Panc1 (cell line): ENCODE data around the gene CA9. TPM values are rescaled to one million over a fixed set of nuclear protein-coding genes. Genes with fewer than 3 reads are reported as not detected.

Experiments used
- ATAC-seq: fragments of 200-7000 bp; cut with Tn5 transposase; 2 replicates; pipeline ENCODE4 v1.9.1; 2020; ENCODE audit warnings: mild to moderate bottlenecking, moderate library complexity
- BruUV-seq: library from RNA; stranded (reverse); fragments of 400-500 nt; replicated peaks from 2 replicates; lab custom pipeline; 2021; lab: Mats Ljungman, UMichigan
- CTCF ChIA-PET: fragments of 300-600 bp; sonication (Branson Sonifier 250); formaldehyde crosslinking; loops from one replicate; lab custom pipeline; 2022; ENCODE audit warnings: antibody characterized with exemption; lab: Charles Lee
- POLR2A ChIA-PET: fragments of 300-600 bp; sonication (Branson Sonifier 250); formaldehyde crosslinking; loops from one replicate; lab custom pipeline; 2022; ENCODE audit warnings: antibody characterized with exemption; lab: Charles Lee
- DNase-seq: peaks from one replicate; pipeline ENCODE4 v3.0.0-alpha.2; 2010; ENCODE audit warnings: low read depth, low spot score
- H3K27ac ChIP-seq: 2 replicates; pipeline ENCODE4 v1.5.1; 2011; ENCODE audit warnings: mild to moderate bottlenecking, low read length, inconsistent platforms
- H3K27me3 ChIP-seq: fragments of 200-500 bp; sonication (Bioruptor generic); 2 replicates; pipeline ENCODE4 v1.6.0; 2014; ENCODE audit warnings: low read length, inconsistent platforms; ENCODE audit not compliant: control insufficient read depth, insufficient read depth
- H3K36me3 ChIP-seq: fragments of 200-500 bp; sonication (Bioruptor generic); 2 replicates; pipeline ENCODE4 v1.5.1; 2014; ENCODE audit warnings: inconsistent platforms, mild to moderate bottlenecking, low read length, moderate library complexity; ENCODE audit not compliant: control insufficient read depth, insufficient read depth
- H3K4me1 ChIP-seq: 2 replicates; pipeline ENCODE4 v1.5.1; 2011; ENCODE audit warnings: inconsistent platforms, mild to moderate bottlenecking, low read length, moderate library complexity; ENCODE audit not compliant: control insufficient read depth, insufficient read depth
- H3K4me3 ChIP-seq, 2 experiments: 2 replicates each; pipeline ENCODE4 v1.5.1; 2011 to 2012; ENCODE audit warnings: low read depth in 2 of 2, low read length in 2 of 2, mild to moderate bottlenecking in 2 of 2, inconsistent platforms in 1 of 2, moderate library complexity in 1 of 2
- H3K9me3 ChIP-seq: fragments of 200-500 bp; sonication (Bioruptor generic); 2 replicates; pipeline ENCODE4 v1.5.1; 2014; ENCODE audit warnings: low read depth, mild to moderate bottlenecking, inconsistent platforms, low read length, moderate library complexity; ENCODE audit not compliant: control insufficient read depth, insufficient read depth
- CTCF ChIP-seq: fragments of 450-650 bp; IDR thresholded peaks from 2 replicates; pipeline ENCODE4 v1.5.1; 2017; ENCODE audit warnings: mild to moderate bottlenecking
- POLR2AphosphoS5 ChIP-seq: IDR thresholded peaks from 2 replicates; pipeline ENCODE4 v1.6.1; 2012; ENCODE audit warnings: mild to moderate bottlenecking, low read depth, low read length, moderate library complexity
- SIN3A ChIP-seq: IDR thresholded peaks from 2 replicates; pipeline ENCODE4 v1.6.1; 2012; ENCODE audit warnings: low read depth, mild to moderate bottlenecking, low read length, moderate library complexity, borderline replicate concordance; ENCODE audit not compliant: insufficient read depth
- TCF7L2 ChIP-seq: IDR thresholded peaks from 2 replicates; pipeline ENCODE4 v1.6.1; 2011; ENCODE audit warnings: mild to moderate bottlenecking, low read depth, low read length, inconsistent platforms
- in situ Hi-C: cut with HindIII; loops from 2 replicates; pipeline ENCODE4 v1.10.0; 2016; ENCODE audit warnings: low sequenced_read_pairs, low pct_unique_long_range_greater_than_20kb
- intact Hi-C: fragments of 100-400 bp; cut with micrococcal nuclease; formaldehyde crosslinking; loops from one replicate; pipeline ENCODE4 v1.10.0; 2022; ENCODE audit not compliant: unreplicated experiment
- total RNA-seq: library from RNA; stranded (reverse); gene quantifications from one replicate; pipeline ENCODE4 v1.2.1, GENCODE V29; 2021; ENCODE audit not compliant: unreplicated experiment
- TF ChIP-seq, protein P1 (sequence below), 2 experiments: IDR thresholded peaks; 2 replicates each; pipeline ENCODE4 v1.6.1; 2011 to 2012; ENCODE audit warnings: low read depth in 2 of 2, control low read depth in 1 of 2, low read length in 1 of 2, mild to moderate bottlenecking in 1 of 2, moderate library complexity in 1 of 2; ENCODE audit not compliant: insufficient read depth in 1 of 2

CA9 gene
- total RNA-seq, 1 experiment from 2014 or later = 0.31 TPM

GRCh38 chr9:35662437-35662836, 11.3 kb upstream of the CA9 start:
- in situ Hi-C loops (no loop called here), intact Hi-C loops (loop anchor here (5.0 kb wide), 1 partner anchor 65 kb away; no protein-coding TSS in a partner anchor)
- POLR2A ChIA-PET = interaction anchor here (0.9 kb wide), 1 partner anchor 59 kb away, joined by 4 read pairs; no protein-coding TSS in a partner anchor
- Histone ChIP-seq H3K4me1 (peaks cover 64% of the 10 kb centered on the region), H3K27me3 (no peaks in the 10 kb centered on the region), H3K9me3 (no peaks in the 10 kb centered on the region), H3K27ac (peak overlapping the region; percentile 97), H3K4me3 (no peak overlapping the region), H3K36me3 (peaks cover 3% of the 10 kb centered on the region)
- CTCF ChIA-PET = interaction anchor here (1.1 to 1.7 kb wide), 2 partner anchors 28 to 69 kb away, joined by 3 to 4 read pairs; partner anchors contain the start of gene TPM2
- ATAC-seq = no peak
- TF ChIP-seq SIN3A (no peak), POLR2AphosphoS5 (no peak), CTCF (no peak), TCF7L2 (no peak)
- TF ChIP-seq, protein P1, sequence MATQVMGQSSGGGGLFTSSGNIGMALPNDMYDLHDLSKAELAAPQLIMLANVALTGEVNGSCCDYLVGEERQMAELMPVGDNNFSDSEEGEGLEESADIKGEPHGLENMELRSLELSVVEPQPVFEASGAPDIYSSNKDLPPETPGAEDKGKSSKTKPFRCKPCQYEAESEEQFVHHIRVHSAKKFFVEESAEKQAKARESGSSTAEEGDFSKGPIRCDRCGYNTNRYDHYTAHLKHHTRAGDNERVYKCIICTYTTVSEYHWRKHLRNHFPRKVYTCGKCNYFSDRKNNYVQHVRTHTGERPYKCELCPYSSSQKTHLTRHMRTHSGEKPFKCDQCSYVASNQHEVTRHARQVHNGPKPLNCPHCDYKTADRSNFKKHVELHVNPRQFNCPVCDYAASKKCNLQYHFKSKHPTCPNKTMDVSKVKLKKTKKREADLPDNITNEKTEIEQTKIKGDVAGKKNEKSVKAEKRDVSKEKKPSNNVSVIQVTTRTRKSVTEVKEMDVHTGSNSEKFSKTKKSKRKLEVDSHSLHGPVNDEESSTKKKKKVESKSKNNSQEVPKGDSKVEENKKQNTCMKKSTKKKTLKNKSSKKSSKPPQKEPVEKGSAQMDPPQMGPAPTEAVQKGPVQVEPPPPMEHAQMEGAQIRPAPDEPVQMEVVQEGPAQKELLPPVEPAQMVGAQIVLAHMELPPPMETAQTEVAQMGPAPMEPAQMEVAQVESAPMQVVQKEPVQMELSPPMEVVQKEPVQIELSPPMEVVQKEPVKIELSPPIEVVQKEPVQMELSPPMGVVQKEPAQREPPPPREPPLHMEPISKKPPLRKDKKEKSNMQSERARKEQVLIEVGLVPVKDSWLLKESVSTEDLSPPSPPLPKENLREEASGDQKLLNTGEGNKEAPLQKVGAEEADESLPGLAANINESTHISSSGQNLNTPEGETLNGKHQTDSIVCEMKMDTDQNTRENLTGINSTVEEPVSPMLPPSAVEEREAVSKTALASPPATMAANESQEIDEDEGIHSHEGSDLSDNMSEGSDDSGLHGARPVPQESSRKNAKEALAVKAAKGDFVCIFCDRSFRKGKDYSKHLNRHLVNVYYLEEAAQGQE (IDR thresholded peaks at IDR 0.05; ENCODE audit: insufficient read depth in 1 of 2, low read depth in 2 of 2, low read length in 1 of 2) = no peak
- no peak for DNase-seq
- BruUV-seq = no TSS peak

DNA sequence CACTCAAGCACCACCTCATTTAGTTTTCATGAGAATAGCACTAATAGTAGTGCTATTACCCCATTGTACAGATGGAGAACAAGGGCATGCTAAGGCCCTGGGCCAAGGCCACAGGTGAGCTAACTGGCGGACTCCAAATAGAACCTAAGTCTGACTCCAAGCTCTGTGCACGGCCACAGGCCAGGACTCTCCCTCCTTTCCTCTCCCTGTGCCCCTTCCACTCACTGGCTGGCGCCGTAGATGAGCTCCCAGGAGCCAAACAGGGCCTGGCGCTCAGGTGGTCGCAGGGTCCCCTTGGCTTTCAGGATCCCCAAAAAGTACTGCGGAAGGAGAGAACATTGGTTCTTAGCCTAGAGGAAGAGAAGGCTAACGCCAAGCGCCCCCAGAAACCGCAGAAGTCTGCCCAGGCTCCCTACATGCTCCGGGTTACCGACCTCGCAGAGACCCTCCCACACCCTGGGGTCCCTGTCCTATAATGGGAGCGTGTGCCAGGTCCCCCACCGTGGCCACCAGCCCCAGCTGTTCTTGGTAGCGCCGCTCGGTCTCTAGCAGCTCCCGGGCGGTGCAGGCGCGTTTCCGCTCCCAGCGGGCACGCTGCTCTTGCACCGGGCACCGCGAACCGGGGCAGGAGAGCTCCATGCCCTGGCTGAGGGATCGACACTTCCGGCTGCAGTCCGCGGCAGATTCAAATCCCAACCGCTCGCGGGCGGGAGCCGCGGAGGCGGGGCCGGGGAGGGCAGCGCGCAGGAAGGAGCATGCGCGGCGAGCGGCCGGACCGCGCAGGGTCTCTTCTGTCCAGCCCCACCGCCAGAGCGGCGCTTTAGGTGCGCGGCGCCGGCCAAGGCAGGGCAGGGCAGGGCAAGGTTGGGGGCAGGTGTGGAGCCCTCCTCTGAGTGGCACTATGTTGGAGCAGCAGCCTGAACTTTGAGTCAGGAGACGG, 8.9 kb upstream of the CA9 start, which contains the start of gene ARHGEF39:
Gene ARHGEF39, minus strand, starts transcription at position 665 of the 940 bp plus-strand sequence. Its CDS starts 26 bp downstream, at position 639.
- ChIA-PET CTCF (interaction anchor here (0.6 to 1.6 kb wide), 6 partner anchors 20 to 74 kb away, joined by 3 to 4 read pairs (median 3); partner anchors contain the start of gene TPM2), POLR2A (interaction anchor here (0.6 to 1.0 kb wide), 3 partner anchors 30 to 129 kb away, joined by 7 to 8 read pairs (median 7); partner anchors contain the start of genes CREB3 and TLN1)
- Histone ChIP-seq H3K27ac (peak within 1 kb of the TSS; percentile 97), H3K36me3 (peaks cover 3% of the 10 kb centered on the region), H3K9me3 (no peaks in the 10 kb centered on the region), H3K4me3 (peak within 1 kb of the TSS; percentile 64 to 83), H3K4me1 (peaks cover 55% of the 10 kb centered on the region), H3K27me3 (no peaks in the 10 kb centered on the region)
- TF ChIP-seq, protein P1 (IDR thresholded peaks at IDR 0.05; ENCODE audit: insufficient read depth in 1 of 2, low read depth in 2 of 2, low read length in 1 of 2) = no peak
- peak; percentile 43; the same call in 1 of the 2 replicates for TF ChIP-seq TCF7L2
- intact Hi-C loops (loop anchor here (5.0 kb wide), 1 partner anchor 62 kb away; no protein-coding TSS in a partner anchor), in situ Hi-C loops (no loop called here)
- BruUV-seq = no TSS peak
- no peak for DNase-seq
- peak; percentile 93 for ATAC-seq
